ENCODE results near the gene MYH15. TPM values are rescaled to one million over a fixed set of nuclear protein-coding genes. Genes with fewer than 3 reads are reported as not detected.

The MYH15 gene
- total RNA-seq, 4 donors from 2014 or later, result 0.18 to 0.38 TPM; not detected in 2

- DNase-seq, result no peak
- Histone ChIP-seq H3K27ac (no peak overlapping the region), H3K4me1 (no peaks in the 10 kb centered on the region), H3K36me3 (no peaks in the 10 kb centered on the region), H3K4me3 (no peak overlapping the region), H3K27me3 (no peaks in the 10 kb centered on the region), H3K9me3 (no peaks in the 10 kb centered on the region)
- TF ChIP-seq CTCF (IDR thresholded peaks at IDR 0.05) (no peak), POLR2A (IDR thresholded peaks at IDR 0.05) (no peak)
These were observed 55.1 kb downstream of the MYH15 start for GRCh38 chr3:108455212-108455705.

GRCh38 chr3:108453565-108453964 lies 56.8 kb downstream of the MYH15 start:
- H3K36me3 ChIP-seq, result no peaks in the 10 kb centered on the region
- DNase-seq, result no peak
- no peaks in the 10 kb centered on the region for H3K4me1 ChIP-seq
- H3K9me3 ChIP-seq, result no peaks in the 10 kb centered on the region
- TF ChIP-seq POLR2A (IDR thresholded peaks at IDR 0.05) (no peak), CTCF (IDR thresholded peaks at IDR 0.05) (no peak)
- H3K27me3 ChIP-seq, result no peaks in the 10 kb centered on the region
- no peak overlapping the region for H3K4me3 ChIP-seq
- H3K27ac ChIP-seq, result no peak overlapping the region

- TF ChIP-seq CTCF (IDR thresholded peaks at IDR 0.05), result no peak
- no peak for TF ChIP-seq POLR2A (IDR thresholded peaks at IDR 0.05)
These were observed 60.0 kb downstream of the MYH15 start for GRCh38 chr3:108450444-108450843.

GRCh38 chr3:108448593-108448992 lies 61.8 kb downstream of the MYH15 start:
- no peak for DNase-seq
- H3K36me3 ChIP-seq, result no peaks in the 10 kb centered on the region
- no peaks in the 10 kb centered on the region for H3K27me3 ChIP-seq
- no peak overlapping the region for H3K4me3 ChIP-seq
- no peak overlapping the region for H3K27ac ChIP-seq
- no peak for TF ChIP-seq POLR2A (IDR thresholded peaks at IDR 0.05)
- TF ChIP-seq CTCF (IDR thresholded peaks at IDR 0.05), result no peak
- no peaks in the 10 kb centered on the region for H3K4me1 ChIP-seq
- H3K9me3 ChIP-seq, result peaks cover 0 to 8% (median 0%) of the 10 kb centered on the region in 4 donors

More at GRCh38 chr3:108450444-108450843, 60.0 kb downstream of the MYH15 start:
- DNase-seq, result no peak
- H3K27me3 ChIP-seq, result no peaks in the 10 kb centered on the region
- H3K4me3 ChIP-seq, result no peak overlapping the region
- peaks cover 0 to 8% (median 0%) of the 10 kb centered on the region in 4 donors for H3K9me3 ChIP-seq
- no peak overlapping the region for H3K27ac ChIP-seq
- no peaks in the 10 kb centered on the region for H3K4me1 ChIP-seq
- no peaks in the 10 kb centered on the region for H3K36me3 ChIP-seq

GRCh38 chr3:108447096-108447847 lies 63.1 kb downstream of the MYH15 start:
- Histone ChIP-seq H3K27me3 (no peaks in the 10 kb centered on the region), H3K4me3 (no peak overlapping the region)
- TF ChIP-seq CTCF (IDR thresholded peaks at IDR 0.05) (no peak), POLR2A (IDR thresholded peaks at IDR 0.05) (no peak)

More at GRCh38 chr3:108447096-108447847, 63.1 kb downstream of the MYH15 start:
- Histone ChIP-seq H3K27ac (no peak overlapping the region), H3K4me1 (no peaks in the 10 kb centered on the region), H3K36me3 (no peaks in the 10 kb centered on the region), H3K9me3 (peaks cover 0 to 8% (median 0%) of the 10 kb centered on the region in 4 donors)
- DNase-seq, result no peak

All from Peyer's patch (tissue), 4 donors.